ENCODE measurements around the gene TNFRSF4. TPM values are rescaled to one million over a fixed set of nuclear protein-coding genes. Genes with fewer than 3 reads are reported as not detected.
"Not testable (repeated sequence)": the region's sequence is repeated elsewhere in the genome, so short reads cannot be mapped to it uniquely, and the experiment has no call there.

Gene TNFRSF4
- total and polyA plus RNA-seq, 8 donors, result 2.0 to 4.5 (median 3.1) TPM

GRCh38 chr1:1177452-1178206 lies 36.3 kb downstream of the TNFRSF4 start:
- DNase-seq (peak in 1 of 4 donors; percentile 35), ATAC-seq (no peak)
- Histone ChIP-seq H3K27ac (no peak overlapping the region), H3K4me1 (no peaks in the 10 kb centered on the region), H3K4me3 (no peak overlapping the region), H3K36me3 (no peaks in the 10 kb centered on the region), H3K9me3 (no peaks in the 10 kb centered on the region), H3K27me3 (peaks cover 23 to 76% of the 10 kb centered on the region in 2 donors)
- intact Hi-C loops (cut with DNase I), result no loop called here
- no peak for TF ChIP-seq CTCF (IDR thresholded peaks at IDR 0.05)

- peak in 1 of 4 donors; percentile 6 for DNase-seq
These were observed 37.0 kb downstream of the TNFRSF4 start for GRCh38 chr1:1176931-1177330.

GRCh38 chr1:1176063-1176761 lies 37.7 kb downstream of the TNFRSF4 start:
- H3K4me3 ChIP-seq; H3K36me3 ChIP-seq; H3K27ac ChIP-seq; H3K9me3 ChIP-seq; H3K4me1 ChIP-seq; ATAC-seq; intact Hi-C loops (cut with DNase I): not testable (repeated sequence)
- peak in 1 of 4 donors; percentile 50 for DNase-seq
- peaks cover 31 to 89% of the 10 kb centered on the region in 2 donors for H3K27me3 ChIP-seq

More at GRCh38 chr1:1176931-1177330, 37.0 kb downstream of the TNFRSF4 start:
- TF ChIP-seq CTCF (IDR thresholded peaks at IDR 0.05), result no peak
- intact Hi-C loops (cut with DNase I), result no loop called here
- no peak overlapping the region for H3K27ac ChIP-seq
- no peaks in the 10 kb centered on the region for H3K9me3 ChIP-seq
- H3K27me3 ChIP-seq, result peaks cover 30 to 81% of the 10 kb centered on the region in 2 donors
- ATAC-seq, result no peak
- H3K4me3 ChIP-seq, result no peak overlapping the region
- no peaks in the 10 kb centered on the region for H3K4me1 ChIP-seq
- no peaks in the 10 kb centered on the region for H3K36me3 ChIP-seq

- no peak overlapping the region for H3K27ac ChIP-seq
- no peaks in the 10 kb centered on the region for H3K9me3 ChIP-seq
- no peaks in the 10 kb centered on the region for H3K36me3 ChIP-seq
- peak in 1 of 4 donors; percentile 57 for DNase-seq
- intact Hi-C loops (cut with DNase I), result no loop called here
- no peak for TF ChIP-seq CTCF (IDR thresholded peaks at IDR 0.05)
- no peak for ATAC-seq
- H3K4me3 ChIP-seq, result no peak overlapping the region
- H3K27me3 ChIP-seq, result peaks cover 31 to 94% of the 10 kb centered on the region in 2 donors
- H3K4me1 ChIP-seq, result no peaks in the 10 kb centered on the region
These were observed 38.5 kb downstream of the TNFRSF4 start for GRCh38 chr1:1175221-1176062.

- DNase-seq (peak in 2 of 4 donors; percentile 67 to 78), ATAC-seq (peak; percentile 16)
- no peak within 1 kb of the TSS for H3K4me3 ChIP-seq
- no peak within 1 kb of the TSS for H3K27ac ChIP-seq
- intact Hi-C loops (cut with DNase I), result no loop called here
- no peaks in the 10 kb centered on the region for H3K9me3 ChIP-seq
- TF ChIP-seq CTCF (IDR thresholded peaks at IDR 0.05), result no peak
- no peaks in the 10 kb centered on the region for H3K4me1 ChIP-seq
- no peaks in the 10 kb centered on the region for H3K36me3 ChIP-seq
- peaks cover 31 to 93% of the 10 kb centered on the region in 2 donors for H3K27me3 ChIP-seq
These were observed 40.0 kb downstream of the TNFRSF4 start, which contains the start of gene TTLL10 for GRCh38 chr1:1173793-1174415. TSS of gene TTLL10 (plus strand) at chr1:1173880. CDS start at chr1:1179216, 5,336 bp downstream.

All from left lung (tissue), 10 donors.